HuH-7.5 (cell line): ENCODE measurements around the gene RHPN2.
A peak's percentile ranks its signal among the peaks of the same experiment; 100 is the strongest.

ENCODE experiments used
- DNase-seq: peaks from one replicate; pipeline ENCODE4 v3.0.0; 2011; ENCODE audit warnings: low spot score

RHPN2 gene

GRCh38 chr19:33064792-33065550 is at the start of gene RHPN2:
TSS of gene RHPN2 (minus strand) at chr19:33064888. CDS start at chr19:33064852, 36 bp downstream.
- DNase-seq = peak; percentile 92

- no peak for DNase-seq
These were observed 49.6 kb upstream of the RHPN2 start for GRCh38 chr19:33114312-33114711.

GRCh38 chr19:33111587-33111986 is 46.9 kb upstream of the RHPN2 start:
- no peak for DNase-seq

GRCh38 chr19:33110137-33110910 is 45.6 kb upstream of the RHPN2 start:
- no peak for DNase-seq

- no peak for DNase-seq
These were observed 43.5 kb upstream of the RHPN2 start for GRCh38 chr19:33108161-33108560.

- DNase-seq = no peak
These were observed 38.2 kb upstream of the RHPN2 start for GRCh38 chr19:33102893-33103292.

GRCh38 chr19:33100894-33101644 is 36.4 kb upstream of the RHPN2 start:
- no peak for DNase-seq

- DNase-seq = peak; percentile 36
These were observed 33.4 kb upstream of the RHPN2 start for GRCh38 chr19:33098055-33098534.

GRCh38 chr19:33096005-33096404 is 31.3 kb upstream of the RHPN2 start:
- no peak for DNase-seq

GRCh38 chr19:33094436-33095067 is 29.9 kb upstream of the RHPN2 start:
- DNase-seq = no peak

- no peak for DNase-seq
These were observed 28.9 kb upstream of the RHPN2 start for GRCh38 chr19:33093420-33094210.

- no peak for DNase-seq
These were observed 25.5 kb upstream of the RHPN2 start for GRCh38 chr19:33090179-33090578.

GRCh38 chr19:33089010-33089409 is 24.3 kb upstream of the RHPN2 start:
- DNase-seq = no peak

GRCh38 chr19:33086955-33087354 is 22.3 kb upstream of the RHPN2 start:
- no peak for DNase-seq

- no peak for DNase-seq
These were observed 21.0 kb upstream of the RHPN2 start for GRCh38 chr19:33085570-33086128.

- peak; percentile 91 for DNase-seq
These were observed 16.3 kb upstream of the RHPN2 start, which contains the start of gene GPATCH1 for GRCh38 chr19:33080761-33081681. TSS of gene GPATCH1 (plus strand) at chr19:33081181. CDS start at chr19:33081194, 13 bp downstream.

GRCh38 chr19:33075519-33075918 is 10.8 kb upstream of the RHPN2 start:
- no peak for DNase-seq

- DNase-seq = no peak
These were observed 7.2 kb upstream of the RHPN2 start for GRCh38 chr19:33071887-33072286.

GRCh38 chr19:33067121-33067520 is 2.4 kb upstream of the RHPN2 start:
- DNase-seq = no peak

GRCh38 chr19:33066543-33066942 is 1.9 kb upstream of the RHPN2 start:
- no peak for DNase-seq
